H1 (cell line): ENCODE data around the gene HPGDS. TPM values are rescaled to one million over a fixed set of nuclear protein-coding genes. Genes with fewer than 3 reads are reported as not detected.

Experiments
- CTCF ChIA-PET: fragments of 300-600 bp; sonication (Branson Sonifier 250); formaldehyde crosslinking; loops from one replicate; lab custom pipeline; 2021; ENCODE audit not compliant: partially characterized antibody; lab: Charles Lee
- POLR2A ChIA-PET: fragments of 300-600 bp; sonication (Branson Sonifier 250); formaldehyde crosslinking; loops from one replicate; lab custom pipeline; 2021; ENCODE audit warnings: inconsistent platforms; ENCODE audit not compliant: partially characterized antibody; lab: Charles Lee
- DNase-seq, 2 experiments: peaks; one replicate each; pipeline versions ENCODE4 v3.0.0 to v3.0.0-alpha.2; 2010 to 2022; ENCODE audit warnings: low spot score in 2 of 2, low read depth in 1 of 2, mixed read lengths in 1 of 2
- FAIRE-seq: peaks from 2 replicates; lab custom pipeline; 2011; peaks lifted over from hg19 to GRCh38; lab: Jason Lieb, UNC
- H2AFZ ChIP-seq: 2 replicates; pipeline ENCODE4 v1.8.1; 2012; ENCODE audit warnings: low read length, inconsistent platforms
- H2AK5ac ChIP-seq: 2 replicates; pipeline ENCODE4 v1.6.1; 2013; ENCODE audit warnings: low read depth, low read length
- H2BK120ac ChIP-seq: replicated peaks from 2 replicates; pipeline ENCODE3; 2013; ENCODE audit warnings: low read depth, low read length, inconsistent platforms
- H2BK12ac ChIP-seq: 2 replicates; pipeline ENCODE4 v1.6.1; 2013; ENCODE audit warnings: low read depth, low read length
- H2BK15ac ChIP-seq: 2 replicates; pipeline ENCODE4 v1.6.1; 2013; ENCODE audit warnings: low read length
- H2BK20ac ChIP-seq: 2 replicates; pipeline ENCODE4 v1.6.1; 2013; ENCODE audit warnings: low read length
- H2BK5ac ChIP-seq: 2 replicates; pipeline ENCODE4 v1.6.1; 2013; ENCODE audit warnings: low read depth, low read length
- H3K14ac ChIP-seq: 2 replicates; pipeline ENCODE4 v1.6.1; 2013; ENCODE audit warnings: inconsistent platforms; ENCODE audit not compliant: insufficient read length
- H3K18ac ChIP-seq: 2 replicates; pipeline ENCODE4 v1.6.1; 2013; ENCODE audit warnings: low read length; ENCODE audit errors: extremely low read depth
- H3K23ac ChIP-seq: 2 replicates; pipeline ENCODE4 v1.6.1; 2013; ENCODE audit warnings: inconsistent platforms; ENCODE audit not compliant: insufficient read length
- H3K23me2 ChIP-seq: 2 replicates; pipeline ENCODE4 v1.6.1; 2013; ENCODE audit warnings: low read depth, low read length
- H3K27ac ChIP-seq: 2 replicates; pipeline ENCODE4 v1.6.1; 2011; ENCODE audit warnings: low read depth, low read length, inconsistent platforms
- H3K27me3 ChIP-seq, 4 experiments: replicated peaks in 1 of 4; 1 replicate in 1 of 4; 2 replicates in 3 of 4; pipeline versions ENCODE4 v1.6.1 to v1.8.1; 2011 to 2013; ENCODE audit warnings: low read length in 3 of 4, mild to moderate bottlenecking in 3 of 4, inconsistent platforms in 2 of 4, mixed read lengths in 2 of 4, moderate library complexity in 1 of 4; ENCODE audit not compliant: control insufficient read depth in 3 of 4, insufficient read depth in 3 of 4; ENCODE audit errors: extremely low read depth in 1 of 4
- H3K36me3 ChIP-seq, 4 experiments: 2 replicates each; pipeline versions ENCODE4 v1.6.1 to v1.8.1; 2011 to 2013; ENCODE audit warnings: mild to moderate bottlenecking in 4 of 4, low read length in 3 of 4, moderate library complexity in 2 of 4, control low read depth in 1 of 4, inconsistent platforms in 1 of 4; ENCODE audit not compliant: insufficient read depth in 4 of 4, control insufficient read depth in 2 of 4
- H3K4ac ChIP-seq: replicated peaks from 2 replicates; pipeline ENCODE3; 2013; ENCODE audit warnings: low read length, low read depth, mixed read lengths, inconsistent platforms; ENCODE audit not compliant: insufficient read length
- H3K4me1 ChIP-seq, 4 experiments: replicated peaks in 1 of 4; 1 replicate in 1 of 4; 2 replicates in 3 of 4; pipeline versions ENCODE4 v1.6.1 to v1.8.1; 2011 to 2013; ENCODE audit warnings: low read length in 3 of 4, inconsistent platforms in 2 of 4, mixed read lengths in 1 of 4; ENCODE audit not compliant: insufficient read depth in 4 of 4, control insufficient read depth in 3 of 4
- H3K4me2 ChIP-seq, 2 experiments: 2 replicates each; pipeline versions ENCODE4 v1.6.1 to v1.8.1; 2011 to 2013; ENCODE audit warnings: low read depth in 2 of 2, low read length in 2 of 2, control low read depth in 1 of 2, inconsistent platforms in 1 of 2, mild to moderate bottlenecking in 1 of 2; ENCODE audit not compliant: insufficient read depth in 1 of 2
- H3K4me3 ChIP-seq, 4 experiments: fragments of 200-600, 300-600 bp in 1 of 4; sonication (generic), shearing (Covaris generic), sonication (Bioruptor Twin) in 1 of 4; 2 replicates each; pipeline versions ENCODE4 v1.5.1 to v1.8.1; 2011 to 2016; ENCODE audit warnings: low read length in 4 of 4, low read depth in 3 of 4, control low read depth in 2 of 4, inconsistent platforms in 2 of 4, mild to moderate bottlenecking in 2 of 4, mixed read lengths in 1 of 4, moderate library complexity in 1 of 4; ENCODE audit not compliant: insufficient read depth in 2 of 4; ENCODE audit errors: extremely low read depth in 1 of 4
- H3K56ac ChIP-seq: replicated peaks from 2 replicates; pipeline ENCODE3; 2013; ENCODE audit warnings: low read depth, mild to moderate bottlenecking, mixed read lengths, low read length, inconsistent platforms; ENCODE audit not compliant: insufficient read length
- H3K79me1 ChIP-seq: 2 replicates; pipeline ENCODE4 v1.6.1; 2013; ENCODE audit warnings: low read depth, low read length, control low read depth
- H3K79me2 ChIP-seq, 2 experiments: 2 replicates each; pipeline versions ENCODE4 v1.6.1 to v1.8.1; 2012 to 2013; ENCODE audit warnings: low read length in 2 of 2, mild to moderate bottlenecking in 2 of 2, inconsistent platforms in 1 of 2; ENCODE audit not compliant: insufficient read depth in 2 of 2, control insufficient read depth in 1 of 2
- H3K9ac ChIP-seq, 4 experiments: replicated peaks in 1 of 4; 1 replicate in 1 of 4; 2 replicates in 3 of 4; pipeline versions ENCODE4 v1.6.1 to v1.8.1; 2011 to 2013; ENCODE audit warnings: low read depth in 3 of 4, low read length in 3 of 4, control low read depth in 2 of 4, mild to moderate bottlenecking in 2 of 4, moderate library complexity in 2 of 4, inconsistent platforms in 1 of 4; ENCODE audit errors: extremely low read depth in 1 of 4
- H3K9me3 ChIP-seq, 2 experiments: 2 replicates each; pipeline versions ENCODE4 v1.6.1 to v1.8.1; 2012 to 2013; ENCODE audit warnings: mild to moderate bottlenecking in 2 of 2, moderate library complexity in 2 of 2, control low read depth in 1 of 2, inconsistent platforms in 1 of 2, low read depth in 1 of 2, low read length in 1 of 2, mixed read lengths in 1 of 2; ENCODE audit not compliant: insufficient read depth in 2 of 2
- H4K20me1 ChIP-seq, 2 experiments: replicated peaks in 1 of 2; 2 replicates each; pipeline versions ENCODE3 to v1.8.1; 2011 to 2013; ENCODE audit warnings: inconsistent platforms in 2 of 2, low read length in 2 of 2, mild to moderate bottlenecking in 1 of 2; ENCODE audit not compliant: insufficient read depth in 2 of 2, control insufficient read depth in 1 of 2
- H4K5ac ChIP-seq: 2 replicates; pipeline ENCODE4 v1.6.1; 2013; ENCODE audit warnings: low read length, low read depth, mixed read lengths, inconsistent platforms; ENCODE audit not compliant: insufficient read length
- H4K8ac ChIP-seq: 2 replicates; pipeline ENCODE4 v1.8.0; 2013; ENCODE audit warnings: mild to moderate bottlenecking, moderate library complexity, low read length, inconsistent platforms; ENCODE audit not compliant: insufficient read depth; ENCODE audit errors: extremely low read depth
- H4K91ac ChIP-seq: replicated peaks from 2 replicates; pipeline ENCODE3; 2013; ENCODE audit warnings: low read length, mixed read lengths, inconsistent platforms; ENCODE audit not compliant: insufficient read length
- SP2 ChIP-seq: IDR thresholded peaks from 2 replicates; pipeline ENCODE4 v1.6.1; 2012; ENCODE audit warnings: mild to moderate bottlenecking, low read length, inconsistent platforms
- whole genome bisulfite sequencing, 2 experiments: shearing (Covaris generic) in 1 of 2; methylation state at CpG; one replicate each; pipeline versions ENCODE4 v1.1.6 to v1.1.7; 2013 to 2015; ENCODE audit warnings: low lambda C conversion rate in 2 of 2, mixed read lengths in 2 of 2, inconsistent platforms in 1 of 2, low coverage in 1 of 2, missing lambda C conversion rate in 1 of 2; ENCODE audit not compliant: insufficient replicate concordance in 2 of 2, insufficient coverage in 1 of 2, insufficient read length in 1 of 2; ENCODE audit errors: extremely low coverage in 1 of 2, missing lambda C conversion rate in 1 of 2; 5-methylcytosine and 5-hydroxymethylcytosine counted together
- polyA plus RNA-seq, 7 experiments: library from polyadenylated mRNA; depleted of rRNA in 3 of 7; stranded (reverse) in 5 of 7; unstranded in 2 of 7; fragments of >200 nt in 5 of 7; fragments of 200-250 nt in 2 of 7; gene quantifications; 1 replicate in 5 of 7; 2 replicates in 1 of 7; 4 replicates in 1 of 7; pipeline versions ENCODE4 v1.2.1 to v1.2.3, GENCODE V29; 2011 to 2013; ENCODE audit warnings: missing spikeins in 2 of 7, mixed read lengths in 2 of 7
- total RNA-seq: library from RNA; stranded (reverse); fragmentation: NEBNext Ultra II Directional; extraction: Animal tissue kit (Norgen Biotek cat#: 25700); gene quantifications from 2 replicates; pipeline ENCODE4 v1.2.1, GENCODE V29; 2021

The HPGDS gene
- total and polyA plus RNA-seq, 2 of the 8 experiments (the other 6 are each of a cell fraction or from before 2014, with no cell fraction given): not detected

DNA sequence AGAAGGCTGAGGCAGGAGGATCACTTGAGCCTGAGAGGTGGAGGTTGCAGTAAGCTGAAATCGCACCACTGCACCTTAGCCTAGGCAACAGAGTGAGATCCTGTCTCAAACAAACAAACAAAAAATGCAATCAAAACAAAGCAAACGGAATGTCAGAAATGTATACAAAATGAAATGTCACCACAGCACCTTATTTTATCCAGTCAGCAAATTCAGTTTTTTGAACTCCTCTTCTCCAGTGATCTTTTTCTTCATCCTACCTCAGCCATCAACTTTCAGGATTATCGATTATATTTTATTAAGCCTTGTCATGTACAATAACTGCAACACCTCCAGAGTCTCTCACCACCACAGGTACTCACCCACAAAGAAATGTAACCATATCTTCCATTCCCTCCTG lies 31.1 kb upstream of the HPGDS start:
- Histone ChIP-seq H3K9ac (no peak overlapping the region), H3K4me3 (no peak overlapping the region), H3K4me1 (no peaks in the 10 kb centered on the region), H3K23me2 (no peaks in the 10 kb centered on the region), H2AFZ (no peak overlapping the region), H3K9me3 (no peaks in the 10 kb centered on the region), H2BK5ac (no peak overlapping the region), H3K4ac (no peak overlapping the region), H3K27ac (no peak overlapping the region), H3K79me2 (no peaks in the 10 kb centered on the region), H3K56ac (no peak overlapping the region)
- POLR2A ChIA-PET: no interaction called here
- no peak for TF ChIP-seq SP2
- TF ChIP-seq, all 59 proteins: peak for 0
- Histone ChIP-seq H3K23ac (no peak overlapping the region), H3K18ac (no peak overlapping the region), H4K20me1 (no peaks in the 10 kb centered on the region), H4K8ac (no peak overlapping the region), H2AK5ac (no peak overlapping the region), H2BK120ac (no peak overlapping the region), H4K5ac (no peak overlapping the region), H2BK20ac (no peak overlapping the region), H2BK15ac (no peak overlapping the region), H3K27me3 (no peaks in the 10 kb centered on the region), H3K36me3 (no peaks in the 10 kb centered on the region), H3K14ac (no peak overlapping the region), H4K91ac (no peak overlapping the region), H2BK12ac (no peak overlapping the region), H3K79me1 (no peaks in the 10 kb centered on the region), H3K4me2 (no peak overlapping the region)
- CTCF ChIA-PET: interaction anchor here (0.7 kb wide), 1 partner anchor 32 kb away, joined by 3 read pairs; no protein-coding TSS in a partner anchor
- no peak for FAIRE-seq
- WGBS, 2 experiments: 85% methylated on average over 3 of the region's 3 CpGs; no CpG with 5 or more reads in 1 of the 2 experiments
- DNase-seq: no peak
